SHP77 (cell line): ENCODE data around the gene ATAD2B.
"Not testable (repeated sequence)": the region's sequence is repeated elsewhere in the genome, so short reads cannot be mapped to it uniquely, and the experiment has no call there.

Experiments
- DNase-seq, 2 experiments: peaks; one replicate each; lab custom pipeline; 2025; lab: John Stamatoyannopoulos, UW

ATAD2B gene

GRCh38 chr2:23926750-23927571, at the start of gene ATAD2B:
Gene ATAD2B, minus strand, starts transcription at chr2:23927123. Its CDS starts 353 bp downstream, at chr2:23926770.
- DNase-seq = peak; percentile 75 to 90

- DNase-seq = no peak
These were observed 40.9 kb upstream of the ATAD2B start for GRCh38 chr2:23967846-23968245.

- DNase-seq = no peak
These were observed 27.5 kb upstream of the ATAD2B start for GRCh38 chr2:23954325-23955014.

- DNase-seq = no peak
These were observed 26.7 kb upstream of the ATAD2B start for GRCh38 chr2:23953625-23954024.

- DNase-seq = not testable (repeated sequence)
These were observed 25.6 kb upstream of the ATAD2B start for GRCh38 chr2:23952558-23952957.

- no peak for DNase-seq
These were observed 20.4 kb upstream of the ATAD2B start for GRCh38 chr2:23947350-23947749.

- no peak for DNase-seq
These were observed 18.1 kb upstream of the ATAD2B start for GRCh38 chr2:23944976-23945375.

GRCh38 chr2:23944527-23944926, 17.6 kb upstream of the ATAD2B start:
- no peak for DNase-seq

- no peak for DNase-seq
These were observed 16.7 kb upstream of the ATAD2B start for GRCh38 chr2:23943666-23944065.

GRCh38 chr2:23941644-23942043, 14.7 kb upstream of the ATAD2B start:
- DNase-seq = no peak

GRCh38 chr2:23940718-23941620, 14.0 kb upstream of the ATAD2B start:
- DNase-seq = peak in 1 of 2 experiments; percentile 19

- DNase-seq = peak; percentile 59 to 70
These were observed 13.2 kb upstream of the ATAD2B start, which contains the start of gene UBXN2A for GRCh38 chr2:23939987-23940717. Gene UBXN2A, plus strand, starts transcription at chr2:23940463. Its CDS starts 17,852 bp downstream, at chr2:23958315.

GRCh38 chr2:23934259-23934658, 7.3 kb upstream of the ATAD2B start:
- no peak for DNase-seq

- peak; percentile 29 to 56 for DNase-seq
These were observed 603 bp downstream of the ATAD2B start for GRCh38 chr2:23926290-23926749.

- DNase-seq = no peak
These were observed 1.1 kb downstream of the ATAD2B start for GRCh38 chr2:23925702-23926289.

GRCh38 chr2:23924589-23925359, 2.1 kb downstream of the ATAD2B start:
- no peak for DNase-seq

GRCh38 chr2:23918837-23919489, 8.0 kb downstream of the ATAD2B start:
- DNase-seq = no peak

- DNase-seq = peak in 1 of 2 experiments; percentile 24
These were observed 10.1 kb downstream of the ATAD2B start for GRCh38 chr2:23916727-23917405.

GRCh38 chr2:23915327-23915726, 11.6 kb downstream of the ATAD2B start:
- no peak for DNase-seq
